Measurements from ENCODE around the gene TMBIM4.

The TMBIM4 gene

DNA sequence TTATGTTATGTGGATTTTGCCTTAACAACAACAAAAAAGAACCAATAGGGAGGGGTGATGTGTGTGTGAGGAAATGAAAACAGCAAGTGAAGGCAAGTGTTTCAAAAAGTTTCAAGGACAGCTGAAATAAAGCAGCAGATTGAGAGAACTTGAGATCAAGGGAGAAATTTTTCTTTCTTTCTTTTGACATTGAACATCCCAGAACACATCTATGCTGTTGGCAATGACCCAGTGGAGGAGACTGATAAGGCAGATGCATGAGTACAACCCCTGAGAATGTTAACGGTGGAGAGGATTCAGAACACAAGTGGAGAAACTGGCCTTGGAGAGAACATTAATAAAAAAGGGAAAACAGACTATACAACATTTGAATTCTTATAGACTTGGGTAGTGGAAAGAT, 42.1 kb downstream of the TMBIM4 start:
- Histone ChIP-seq H3K4me1 (ENCODE audit: control insufficient read depth, insufficient read depth, low read length) (peaks cover 8% of the 10 kb centered on the region), H3K27me3 (ENCODE audit: control insufficient read depth, insufficient read depth, low read length) (no peaks in the 10 kb centered on the region), H3K4me3 (ENCODE audit: low read length) (no peak overlapping the region), H3K9ac (ENCODE audit: low read length) (no peak overlapping the region), H3K27ac (ENCODE audit: low read depth, low read length) (no peak overlapping the region), H3K36me3 (ENCODE audit: control insufficient read depth, insufficient read depth, low read length) (peaks cover 7% of the 10 kb centered on the region)

DNA sequence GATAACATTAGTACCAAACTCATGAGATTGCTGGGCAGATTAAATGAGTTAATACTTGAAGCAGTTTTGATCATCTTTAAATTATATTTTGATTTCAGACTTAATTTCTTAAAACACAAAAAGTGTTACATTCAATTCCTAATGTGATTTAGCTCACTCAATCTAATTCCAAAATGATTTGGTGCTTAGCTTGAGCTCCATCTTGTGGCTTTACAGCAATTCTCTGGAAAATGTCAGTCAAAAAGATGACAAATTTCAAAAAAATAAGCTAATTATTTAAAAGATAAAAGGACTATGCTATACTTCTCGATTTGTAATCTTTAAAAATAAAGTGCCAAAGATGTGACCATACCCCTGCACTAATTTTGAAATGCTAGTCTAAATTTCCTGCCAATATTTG, 49.3 kb downstream of the TMBIM4 start:
- no peaks in the 10 kb centered on the region for H3K4me1 ChIP-seq (ENCODE audit: control insufficient read depth, insufficient read depth, low read length)
- peaks cover 4% of the 10 kb centered on the region for H3K36me3 ChIP-seq (ENCODE audit: control insufficient read depth, insufficient read depth, low read length)
- no peak overlapping the region for H3K4me3 ChIP-seq (ENCODE audit: low read length)
- no peaks in the 10 kb centered on the region for H3K27me3 ChIP-seq (ENCODE audit: control insufficient read depth, insufficient read depth, low read length)
- no peak overlapping the region for H3K9ac ChIP-seq (ENCODE audit: low read length)
- H3K27ac ChIP-seq (ENCODE audit: low read depth, low read length), result no peak overlapping the region

DNA sequence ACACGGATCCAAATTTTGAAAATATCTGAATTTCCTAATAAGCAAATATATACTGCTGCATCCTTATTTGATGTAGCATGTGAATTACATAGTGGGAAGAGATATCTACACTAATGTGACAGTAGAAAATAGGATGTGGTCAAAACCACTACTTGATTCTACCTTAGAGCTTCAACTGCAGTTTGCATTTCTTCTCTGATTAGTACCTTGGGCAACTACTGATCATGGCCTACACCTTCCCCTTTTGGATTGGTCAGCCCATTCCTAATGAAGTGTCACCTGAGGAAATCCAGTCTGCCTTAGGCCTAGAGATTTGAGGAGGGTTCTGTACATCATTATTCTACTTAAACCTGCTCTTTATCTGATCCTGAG, 49.9 kb downstream of the TMBIM4 start:
- H3K36me3 ChIP-seq (ENCODE audit: control insufficient read depth, insufficient read depth, low read length), result peaks cover 4% of the 10 kb centered on the region
- no peak overlapping the region for H3K9ac ChIP-seq (ENCODE audit: low read length)
- H3K4me1 ChIP-seq (ENCODE audit: control insufficient read depth, insufficient read depth, low read length), result no peaks in the 10 kb centered on the region
- H3K27ac ChIP-seq (ENCODE audit: low read depth, low read length), result no peak overlapping the region
- no peak overlapping the region for H3K4me3 ChIP-seq (ENCODE audit: low read length)
- H3K27me3 ChIP-seq (ENCODE audit: control insufficient read depth, insufficient read depth, low read length), result no peaks in the 10 kb centered on the region

DNA sequence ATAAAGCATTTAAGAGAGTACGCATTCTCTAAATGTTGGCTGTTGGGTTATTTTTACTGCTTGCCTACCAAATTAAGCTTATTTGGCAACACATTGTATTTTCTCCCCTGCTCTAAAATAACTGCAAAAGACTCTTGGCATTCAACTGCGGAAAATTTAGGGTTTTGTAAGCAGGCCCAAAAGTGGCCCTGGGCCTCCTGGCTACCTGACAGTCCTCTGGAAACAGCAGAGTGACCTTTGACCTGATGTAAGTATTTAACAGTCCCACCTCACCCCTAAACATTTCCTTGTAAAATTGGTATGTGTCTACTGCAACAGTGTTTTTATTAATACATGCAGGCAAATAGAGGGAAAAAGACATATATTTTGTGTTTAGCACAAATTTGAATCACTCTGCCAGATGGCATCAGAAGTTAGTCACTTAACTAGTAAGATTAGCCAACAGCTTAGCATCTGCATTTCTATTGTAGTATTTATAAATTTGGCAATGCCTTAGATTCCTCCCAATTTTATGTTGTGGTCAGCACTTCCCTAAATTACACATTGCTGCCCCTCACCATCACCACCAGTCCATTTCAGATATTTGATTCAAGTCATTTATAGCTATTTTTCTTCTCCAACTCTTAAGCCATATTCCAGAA, 50.4 kb downstream of the TMBIM4 start:
- H3K4me3 ChIP-seq (ENCODE audit: low read length), result no peak overlapping the region
- H3K27ac ChIP-seq (ENCODE audit: low read depth, low read length), result no peak overlapping the region
- peaks cover 2% of the 10 kb centered on the region for H3K36me3 ChIP-seq (ENCODE audit: control insufficient read depth, insufficient read depth, low read length)
- no peaks in the 10 kb centered on the region for H3K4me1 ChIP-seq (ENCODE audit: control insufficient read depth, insufficient read depth, low read length)
- no peaks in the 10 kb centered on the region for H3K27me3 ChIP-seq (ENCODE audit: control insufficient read depth, insufficient read depth, low read length)
- H3K9ac ChIP-seq (ENCODE audit: low read length), result no peak overlapping the region

DNA sequence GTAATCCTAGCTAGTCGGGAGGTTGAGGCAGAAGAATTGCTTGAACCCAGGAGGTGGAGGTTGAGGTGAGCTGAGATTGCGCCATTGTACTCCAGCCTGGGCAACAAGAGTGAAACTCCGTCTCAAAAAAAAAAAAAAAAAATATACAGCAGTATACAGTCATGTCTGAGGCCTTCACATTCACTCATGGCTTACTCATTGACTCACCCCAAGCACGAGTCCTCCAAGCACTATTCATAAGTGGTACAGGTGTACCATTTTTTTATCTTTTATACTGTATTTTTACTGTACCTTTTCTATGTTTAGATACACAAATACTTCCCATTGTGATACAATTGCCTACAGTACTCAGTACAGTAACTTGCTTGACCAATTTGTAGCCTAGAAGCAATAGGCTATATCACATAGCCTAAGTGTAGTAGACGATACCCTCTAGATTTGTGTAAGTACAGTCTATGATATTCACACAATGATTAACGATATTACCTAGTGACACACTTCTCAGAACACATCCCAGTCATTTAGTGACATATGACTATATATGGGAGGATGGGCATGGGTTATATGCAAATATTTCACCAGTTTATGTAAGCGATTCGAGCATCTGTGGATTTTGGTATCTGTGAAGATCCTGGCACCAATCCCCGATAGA, 51.4 kb downstream of the TMBIM4 start:
- H3K36me3 ChIP-seq (ENCODE audit: control insufficient read depth, insufficient read depth, low read length), result no peaks in the 10 kb centered on the region
- H3K4me1 ChIP-seq (ENCODE audit: control insufficient read depth, insufficient read depth, low read length), result no peaks in the 10 kb centered on the region
- no peak overlapping the region for H3K9ac ChIP-seq (ENCODE audit: low read length)
- no peak overlapping the region for H3K4me3 ChIP-seq (ENCODE audit: low read length)
- H3K27me3 ChIP-seq (ENCODE audit: control insufficient read depth, insufficient read depth, low read length), result no peaks in the 10 kb centered on the region
- no peak overlapping the region for H3K27ac ChIP-seq (ENCODE audit: low read depth, low read length)

DNA sequence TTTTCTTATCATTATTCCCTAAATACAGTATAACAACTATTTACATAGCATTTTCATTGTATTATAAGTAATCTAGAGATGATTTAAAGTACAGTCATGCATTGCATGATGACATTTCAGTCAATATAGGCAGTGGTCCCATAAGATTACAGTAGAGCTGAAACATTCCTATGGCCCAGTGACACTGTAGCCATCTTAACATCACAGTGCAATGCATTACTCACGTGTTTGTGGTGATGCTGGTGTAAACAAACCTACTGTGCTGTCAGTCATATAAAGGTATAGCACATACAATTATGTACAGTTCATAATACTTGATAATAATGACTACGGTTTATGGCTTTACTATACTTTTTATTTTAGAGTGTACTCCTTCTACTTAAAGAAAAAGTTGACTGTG, 52.6 kb downstream of the TMBIM4 start:
- Histone ChIP-seq H3K4me1 (ENCODE audit: control insufficient read depth, insufficient read depth, low read length) (no peaks in the 10 kb centered on the region), H3K36me3 (ENCODE audit: control insufficient read depth, insufficient read depth, low read length) (no peaks in the 10 kb centered on the region), H3K4me3 (ENCODE audit: low read length) (no peak overlapping the region), H3K27me3 (ENCODE audit: control insufficient read depth, insufficient read depth, low read length) (no peaks in the 10 kb centered on the region), H3K27ac (ENCODE audit: low read depth, low read length) (no peak overlapping the region), H3K9ac (ENCODE audit: low read length) (no peak overlapping the region)

DNA sequence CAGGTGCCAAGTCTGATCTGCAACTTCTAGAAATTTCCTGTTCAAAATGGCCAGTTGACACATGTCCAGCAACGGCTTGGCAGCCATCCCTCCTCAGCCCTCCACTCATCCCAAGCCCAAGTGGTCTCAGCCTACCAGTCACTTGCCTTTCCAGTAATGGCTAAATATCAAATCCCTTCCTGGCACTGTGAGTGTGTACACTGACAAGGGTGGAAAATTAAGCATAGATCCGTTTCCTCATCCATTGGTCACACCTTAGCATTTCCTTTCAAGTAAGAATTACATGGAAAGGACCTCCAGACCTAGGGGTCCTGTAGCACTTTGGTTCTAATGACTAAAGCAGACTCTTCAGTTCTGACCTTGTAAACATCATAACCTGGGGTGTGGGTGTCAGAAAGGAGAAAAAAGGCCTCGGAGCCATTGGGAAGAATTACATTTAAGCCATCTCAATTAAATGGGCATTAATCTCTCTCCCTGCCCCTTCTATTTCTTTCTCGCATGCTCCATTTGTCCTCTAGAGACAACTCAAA, 54.7 kb downstream of the TMBIM4 start:
- H3K27ac ChIP-seq (ENCODE audit: low read depth, low read length), result no peak overlapping the region
- H3K4me3 ChIP-seq (ENCODE audit: low read length), result no peak overlapping the region
- H3K36me3 ChIP-seq (ENCODE audit: control insufficient read depth, insufficient read depth, low read length), result no peaks in the 10 kb centered on the region
- H3K4me1 ChIP-seq (ENCODE audit: control insufficient read depth, insufficient read depth, low read length), result no peaks in the 10 kb centered on the region
- H3K9ac ChIP-seq (ENCODE audit: low read length), result no peak overlapping the region
- no peaks in the 10 kb centered on the region for H3K27me3 ChIP-seq (ENCODE audit: control insufficient read depth, insufficient read depth, low read length)

DNA sequence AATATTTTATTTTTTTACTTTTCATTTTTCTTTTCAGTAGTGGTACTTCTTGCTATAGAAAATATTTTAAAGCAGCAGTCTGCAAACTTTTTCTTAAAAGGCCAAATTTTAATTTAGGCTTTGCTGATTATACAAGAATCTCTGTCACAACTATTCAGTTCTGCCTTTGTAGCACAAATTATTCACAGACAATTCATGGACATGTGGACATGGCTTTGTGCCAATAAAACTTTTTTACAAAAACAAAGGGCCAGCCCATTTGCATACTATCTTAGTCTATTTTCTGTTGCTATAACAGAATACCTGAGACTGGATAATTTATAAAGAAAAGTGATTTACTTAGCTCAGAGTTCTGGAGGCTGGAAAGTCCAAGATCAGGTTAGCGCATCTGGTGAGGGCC, 56.3 kb downstream of the TMBIM4 start:
- Histone ChIP-seq H3K9ac (ENCODE audit: low read length) (no peak overlapping the region), H3K27ac (ENCODE audit: low read depth, low read length) (no peak overlapping the region), H3K36me3 (ENCODE audit: control insufficient read depth, insufficient read depth, low read length) (no peaks in the 10 kb centered on the region), H3K27me3 (ENCODE audit: control insufficient read depth, insufficient read depth, low read length) (no peaks in the 10 kb centered on the region), H3K4me3 (ENCODE audit: low read length) (no peak overlapping the region), H3K4me1 (ENCODE audit: control insufficient read depth, insufficient read depth, low read length) (no peaks in the 10 kb centered on the region)

DNA sequence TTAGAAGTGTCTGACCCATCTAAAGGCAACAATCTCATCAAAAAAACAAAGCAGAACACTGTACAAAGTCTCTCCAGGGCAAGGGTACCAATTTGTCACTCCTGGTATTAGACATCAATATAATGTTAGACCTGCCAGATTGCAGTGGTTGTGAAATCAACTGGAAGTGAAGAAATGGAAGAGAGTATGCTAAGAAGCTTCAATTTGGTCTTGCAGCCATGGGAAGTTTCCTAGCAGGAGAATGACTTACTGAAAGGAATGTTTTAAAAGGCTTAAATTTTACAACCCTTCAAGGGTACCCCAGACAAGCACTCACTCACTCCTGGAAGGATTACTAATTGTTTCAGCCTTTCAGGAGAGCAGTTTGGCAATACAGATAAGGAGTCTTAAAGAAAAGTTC, 58.2 kb downstream of the TMBIM4 start:
- no peak overlapping the region for H3K9ac ChIP-seq (ENCODE audit: low read length)
- no peaks in the 10 kb centered on the region for H3K4me1 ChIP-seq (ENCODE audit: control insufficient read depth, insufficient read depth, low read length)
- no peaks in the 10 kb centered on the region for H3K36me3 ChIP-seq (ENCODE audit: control insufficient read depth, insufficient read depth, low read length)
- H3K27me3 ChIP-seq (ENCODE audit: control insufficient read depth, insufficient read depth, low read length), result no peaks in the 10 kb centered on the region
- no peak overlapping the region for H3K4me3 ChIP-seq (ENCODE audit: low read length)
- H3K27ac ChIP-seq (ENCODE audit: low read depth, low read length), result no peak overlapping the region

DNA sequence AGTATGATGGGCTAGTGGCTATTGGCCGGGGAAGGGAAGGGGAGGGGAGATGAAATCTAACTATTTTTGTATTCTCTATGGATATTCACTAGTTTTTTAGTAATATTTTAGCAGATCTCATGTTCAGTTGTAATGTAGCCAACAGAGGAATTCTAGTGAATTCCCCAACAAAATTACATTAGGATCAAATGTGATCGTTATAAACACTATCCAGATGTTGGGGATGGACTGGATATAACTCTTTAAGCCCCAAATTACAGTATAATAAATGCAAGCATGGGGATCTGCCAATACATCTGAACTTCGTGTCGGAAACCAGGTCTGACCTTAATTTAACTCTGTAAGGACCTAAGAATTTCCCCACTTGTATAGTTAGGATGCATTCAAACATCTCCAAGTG, 60.7 kb downstream of the TMBIM4 start:
- no peaks in the 10 kb centered on the region for H3K27me3 ChIP-seq (ENCODE audit: control insufficient read depth, insufficient read depth, low read length)
- H3K4me1 ChIP-seq (ENCODE audit: control insufficient read depth, insufficient read depth, low read length), result no peaks in the 10 kb centered on the region
- H3K4me3 ChIP-seq (ENCODE audit: low read length), result no peak overlapping the region
- H3K9ac ChIP-seq (ENCODE audit: low read length), result no peak overlapping the region
- H3K36me3 ChIP-seq (ENCODE audit: control insufficient read depth, insufficient read depth, low read length), result no peaks in the 10 kb centered on the region
- no peak overlapping the region for H3K27ac ChIP-seq (ENCODE audit: low read depth, low read length)

DNA sequence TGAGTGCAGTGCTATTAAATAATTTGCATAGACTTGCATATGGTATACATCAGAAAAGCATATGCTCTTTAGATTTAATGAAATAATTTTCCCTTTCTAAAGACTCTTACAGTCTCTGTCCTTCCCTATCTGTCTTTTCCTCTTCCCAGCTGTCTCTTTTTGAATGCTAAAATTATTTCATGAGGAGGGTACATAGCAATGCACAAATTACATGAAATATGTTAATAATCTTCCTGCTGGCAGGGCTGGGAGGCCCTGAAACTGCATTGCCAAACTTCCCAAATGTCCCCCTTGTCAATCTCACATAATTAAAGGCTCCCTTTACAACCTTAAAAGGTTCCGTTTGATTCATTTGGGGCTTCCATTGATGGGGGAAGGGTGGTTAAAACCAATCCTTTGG, 61.4 kb downstream of the TMBIM4 start:
- H3K4me3 ChIP-seq (ENCODE audit: low read length), result no peak overlapping the region
- no peaks in the 10 kb centered on the region for H3K27me3 ChIP-seq (ENCODE audit: control insufficient read depth, insufficient read depth, low read length)
- no peaks in the 10 kb centered on the region for H3K36me3 ChIP-seq (ENCODE audit: control insufficient read depth, insufficient read depth, low read length)
- H3K4me1 ChIP-seq (ENCODE audit: control insufficient read depth, insufficient read depth, low read length), result no peaks in the 10 kb centered on the region
- H3K9ac ChIP-seq (ENCODE audit: low read length), result no peak overlapping the region
- H3K27ac ChIP-seq (ENCODE audit: low read depth, low read length), result no peak overlapping the region

DNA sequence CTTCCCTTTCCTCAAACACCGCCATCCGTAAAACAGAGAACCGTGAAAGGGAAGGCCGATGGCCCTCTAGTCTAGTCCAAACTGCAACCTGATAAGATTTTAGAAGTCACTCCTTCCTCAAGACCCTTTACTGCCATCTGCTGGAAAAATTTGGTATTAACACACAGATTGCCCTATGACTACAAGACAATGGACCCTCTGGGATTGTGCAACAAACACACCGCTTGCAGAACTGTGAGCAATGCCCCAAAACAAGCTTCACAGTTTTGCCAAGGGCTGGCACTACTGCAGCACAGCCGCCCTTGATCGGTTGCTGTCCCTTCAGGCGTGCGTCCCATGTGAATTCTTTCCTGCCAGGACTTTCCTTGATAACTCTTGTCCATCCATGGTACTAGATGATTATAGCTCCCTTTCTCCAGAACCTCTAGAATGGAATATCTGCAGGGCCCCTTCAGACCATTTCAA, 62.3 kb downstream of the TMBIM4 start:
- Histone ChIP-seq H3K27me3 (ENCODE audit: control insufficient read depth, insufficient read depth, low read length) (no peaks in the 10 kb centered on the region), H3K36me3 (ENCODE audit: control insufficient read depth, insufficient read depth, low read length) (no peaks in the 10 kb centered on the region), H3K4me1 (ENCODE audit: control insufficient read depth, insufficient read depth, low read length) (no peaks in the 10 kb centered on the region), H3K4me3 (ENCODE audit: low read length) (no peak overlapping the region), H3K27ac (ENCODE audit: low read depth, low read length) (no peak overlapping the region), H3K9ac (ENCODE audit: low read length) (no peak overlapping the region)
